Tongue (tissue), 2 donors: ENCODE data around the gene CEBPZ. TPM values are rescaled to one million over a fixed set of nuclear protein-coding genes. Genes with fewer than 3 reads are reported as not detected.
A peak's percentile ranks its signal among the peaks of the same experiment; 100 is the strongest.
"Not testable (repeated sequence)": the region's sequence is repeated elsewhere in the genome, so short reads cannot be mapped to it uniquely, and the experiment has no call there.

ENCODE experiments used
- DNase-seq: peaks from one replicate; pipeline ENCODE4 v3.0.0-alpha.2; 2015
- total RNA-seq: library from RNA; depleted of rRNA; stranded (reverse); fragments of >200 nt; gene quantifications from one replicate; pipeline ENCODE4 v1.2.3, GENCODE V29; 2014

CEBPZ gene
- total RNA-seq, 1 donor from 2014 or later, result 66.3 TPM

- no peak for DNase-seq
Observed at GRCh38 chr2:37215250-37215649, 16.1 kb downstream of the CEBPZ start.

GRCh38 chr2:37211939-37212338 lies 19.5 kb downstream of the CEBPZ start:
- DNase-seq, result no peak

GRCh38 chr2:37211212-37211611 lies 20.2 kb downstream of the CEBPZ start:
- no peak for DNase-seq

GRCh38 chr2:37206760-37207159 lies 24.6 kb downstream of the CEBPZ start:
- DNase-seq, result not testable (repeated sequence)

- no peak for DNase-seq
Observed at GRCh38 chr2:37205689-37206341, 25.6 kb downstream of the CEBPZ start.

GRCh38 chr2:37205071-37205661 lies 26.2 kb downstream of the CEBPZ start:
- DNase-seq, result not testable (repeated sequence)

GRCh38 chr2:37203708-37204107 lies 27.7 kb downstream of the CEBPZ start:
- no peak for DNase-seq

GRCh38 chr2:37201766-37202165 lies 29.6 kb downstream of the CEBPZ start:
- DNase-seq, result no peak

GRCh38 chr2:37201208-37201607 lies 30.2 kb downstream of the CEBPZ start:
- DNase-seq, result no peak

GRCh38 chr2:37198681-37199065 lies 32.7 kb downstream of the CEBPZ start:
- DNase-seq, result no peak

- peak; percentile 95 for DNase-seq
Observed at GRCh38 chr2:37196320-37197195, 34.8 kb downstream of the CEBPZ start, which contains the start of gene CEBPZOS. TSS of gene CEBPZOS (plus strand) at chr2:37196496. CDS start at chr2:37199705, 3,209 bp downstream.

- DNase-seq, result not testable (repeated sequence)
Observed at GRCh38 chr2:37195862-37196319, 35.5 kb downstream of the CEBPZ start.

- no peak for DNase-seq
Observed at GRCh38 chr2:37192551-37192950, 38.8 kb downstream of the CEBPZ start.

GRCh38 chr2:37191747-37192146 lies 39.6 kb downstream of the CEBPZ start:
- no peak for DNase-seq

- no peak for DNase-seq
Observed at GRCh38 chr2:37191253-37191652, 40.1 kb downstream of the CEBPZ start.

- no peak for DNase-seq
Observed at GRCh38 chr2:37190290-37190689, 41.1 kb downstream of the CEBPZ start.

- no peak for DNase-seq
Observed at GRCh38 chr2:37189452-37190153, 41.8 kb downstream of the CEBPZ start.

GRCh38 chr2:37188570-37188969 lies 42.8 kb downstream of the CEBPZ start, which contains the start of gene SULT6B1:
TSS of gene SULT6B1 (minus strand) at chr2:37188670. CDS start at chr2:37188640, 30 bp downstream.
- no peak for DNase-seq

- DNase-seq, result no peak
Observed at GRCh38 chr2:37181726-37182684, 49.4 kb downstream of the CEBPZ start.

- DNase-seq, result no peak
Observed at GRCh38 chr2:37180640-37181039, 50.8 kb downstream of the CEBPZ start.
